Measurements from ENCODE around the gene ZCCHC7.
"Not testable (repeated sequence)": the region's sequence is repeated elsewhere in the genome, so short reads cannot be mapped to it uniquely, and the experiment has no call there.

ZCCHC7 gene

GRCh38 chr9:37179576-37179975 lies 59.2 kb downstream of the ZCCHC7 start:
- no peak for DNase-seq

- no peak for DNase-seq
Observed at GRCh38 chr9:37180138-37180537, 59.8 kb downstream of the ZCCHC7 start.

GRCh38 chr9:37182718-37183117 lies 62.3 kb downstream of the ZCCHC7 start:
- no peak for DNase-seq

- no peak for DNase-seq
Observed at GRCh38 chr9:37184905-37185867, 64.8 kb downstream of the ZCCHC7 start.

- no peak for DNase-seq
Observed at GRCh38 chr9:37187292-37187691, 66.9 kb downstream of the ZCCHC7 start.

GRCh38 chr9:37187713-37188439 lies 67.5 kb downstream of the ZCCHC7 start:
- no peak for DNase-seq

- not testable (repeated sequence) for DNase-seq
Observed at GRCh38 chr9:37190739-37191138, 70.4 kb downstream of the ZCCHC7 start.

- DNase-seq = no peak
Observed at GRCh38 chr9:37191403-37192089, 71.2 kb downstream of the ZCCHC7 start.

- DNase-seq = no peak
Observed at GRCh38 chr9:37192803-37193202, 72.4 kb downstream of the ZCCHC7 start.

- DNase-seq = no peak
Observed at GRCh38 chr9:37197158-37198038, 77.0 kb downstream of the ZCCHC7 start.

- no peak for DNase-seq
Observed at GRCh38 chr9:37198039-37198729, 77.8 kb downstream of the ZCCHC7 start.

- DNase-seq = no peak
Observed at GRCh38 chr9:37198831-37199230, 78.5 kb downstream of the ZCCHC7 start.

- DNase-seq = no peak
Observed at GRCh38 chr9:37200433-37201005, 80.1 kb downstream of the ZCCHC7 start.

GRCh38 chr9:37201581-37201980 lies 81.2 kb downstream of the ZCCHC7 start:
- no peak for DNase-seq

- no peak for DNase-seq
Observed at GRCh38 chr9:37202091-37202490, 81.7 kb downstream of the ZCCHC7 start.

GRCh38 chr9:37203456-37203855 lies 83.1 kb downstream of the ZCCHC7 start:
- not testable (repeated sequence) for DNase-seq

- no peak for DNase-seq
Observed at GRCh38 chr9:37206121-37206620, 85.8 kb downstream of the ZCCHC7 start.

GRCh38 chr9:37209431-37210386 lies 89.3 kb downstream of the ZCCHC7 start:
- no peak for DNase-seq

- no peak for DNase-seq
Observed at GRCh38 chr9:37210737-37211523, 90.6 kb downstream of the ZCCHC7 start.
